Loucy (cell line): ENCODE data around the gene TMEM39B.

Source experiments
- CTCF ChIP-seq: fragments of 200-600 bp; sonication (generic); conservative IDR thresholded peaks from 2 replicates; pipeline ENCODE4 v1.5.1; 2014; ENCODE audit warnings: mild to moderate bottlenecking, antibody characterized with exemption, low read length
- EZH2phosphoT487 ChIP-seq: fragments of 200-600 bp; IDR thresholded peaks from 2 replicates; pipeline ENCODE4 v1.6.1; 2018; ENCODE audit warnings: antibody characterized with exemption, mild to moderate bottlenecking, moderate library complexity, borderline replicate concordance

GRCh38 chr1:32114420-32114819, 41.7 kb downstream of the TMEM39B start:
- no peak for TF ChIP-seq CTCF
- no peak for TF ChIP-seq EZH2phosphoT487
